HEK293 (cell line): ENCODE results near the gene ABCA7.
A peak's percentile ranks its signal among the peaks of the same experiment; 100 is the strongest.

Experiments used
- CTCF ChIA-PET: fragments of 350-600 bp; formaldehyde crosslinking; extraction: SDS; loops from one replicate; lab custom pipeline; 2021; ENCODE audit warnings: antibody characterized with exemption; lab: Yijun Ruan, JAX
- POLR2A ChIA-PET: fragments of 300-600 bp; formaldehyde crosslinking; extraction: SDS; loops from one replicate; lab custom pipeline; 2020; ENCODE audit warnings: antibody characterized with exemption, inconsistent platforms; lab: Yijun Ruan, JAX
- H3K27ac ChIP-seq: fragments of 200-500 bp; sonication (Bioruptor generic); 2 replicates; pipeline ENCODE4 v1.5.1; 2014; ENCODE audit warnings: low read depth, low read length, control low read depth, inconsistent platforms; ENCODE audit errors: extremely low read depth
- H3K36me3 ChIP-seq, 2 experiments: fragments of 200-500 bp in 1 of 2; sonication (Bioruptor generic) in 1 of 2; 1 replicate in 1 of 2; 2 replicates in 1 of 2; pipeline ENCODE4 v1.5.1; 2014 to 2017; ENCODE audit warnings: inconsistent platforms in 2 of 2, low read length in 2 of 2; ENCODE audit not compliant: control insufficient read depth in 2 of 2, insufficient read depth in 1 of 2
- H3K4me1 ChIP-seq: fragments of 200-500 bp; sonication (Bioruptor generic); 2 replicates; pipeline ENCODE4 v1.5.1; 2014; ENCODE audit warnings: mild to moderate bottlenecking, low read length, inconsistent platforms; ENCODE audit not compliant: control insufficient read depth, insufficient read depth
- H3K4me3 ChIP-seq: 2 replicates; pipeline ENCODE4 v1.5.1; 2011; ENCODE audit warnings: low read depth, mild to moderate bottlenecking, control low read depth, low read length, moderate library complexity
- H3K9me3 ChIP-seq: fragments of 200-500 bp; sonication (Bioruptor generic); 2 replicates; pipeline ENCODE4 v1.5.1; 2014; ENCODE audit warnings: low read depth, low read length, inconsistent platforms; ENCODE audit not compliant: control insufficient read depth, insufficient read depth
- FEZF1 ChIP-seq: fragments of 450-650 bp; formaldehyde crosslinking; IDR thresholded peaks from 2 replicates; pipeline ENCODE4 v1.5.1; 2016; ENCODE audit warnings: missing biosample characterization, missing genetic modification characterization
- GFI1B ChIP-seq: fragments of 450-650 bp; formaldehyde crosslinking; IDR thresholded peaks from 2 replicates; pipeline ENCODE4 v1.5.1; 2016; ENCODE audit warnings: missing biosample characterization, missing genetic modification characterization
- INSM2 ChIP-seq: fragments of 450-650 bp; formaldehyde crosslinking; IDR thresholded peaks from 2 replicates; pipeline ENCODE4 v1.5.1; 2016; ENCODE audit warnings: missing biosample characterization, missing genetic modification characterization
- KLF8 ChIP-seq: fragments of 450-650 bp; formaldehyde crosslinking; IDR thresholded peaks from 2 replicates; pipeline ENCODE4 v1.5.1; 2016; ENCODE audit warnings: missing biosample characterization, missing genetic modification characterization
- SALL2 ChIP-seq: fragments of 450-650 bp; formaldehyde crosslinking; IDR thresholded peaks from 2 replicates; pipeline ENCODE4 v1.5.0; 2017; ENCODE audit warnings: missing biosample characterization, mild to moderate bottlenecking, missing genetic modification characterization, borderline replicate concordance
- SP2 ChIP-seq: fragments of 450-650 bp; formaldehyde crosslinking; IDR thresholded peaks from 2 replicates; pipeline ENCODE4 v1.5.1; 2016; ENCODE audit warnings: missing biosample characterization, missing genetic modification characterization
- SP3 ChIP-seq: fragments of 450-650 bp; formaldehyde crosslinking; IDR thresholded peaks from 2 replicates; pipeline ENCODE4 v1.5.1; 2016; ENCODE audit warnings: missing biosample characterization, missing genetic modification characterization
- TCF7L2 ChIP-seq: IDR thresholded peaks from 2 replicates; pipeline ENCODE4 v1.6.1; 2011; ENCODE audit warnings: low read depth, mild to moderate bottlenecking, inconsistent platforms, low read length, moderate library complexity, borderline replicate concordance
- TSHZ1 ChIP-seq: fragments of 450-650 bp; formaldehyde crosslinking; IDR thresholded peaks from 2 replicates; pipeline ENCODE4 v1.5.1; 2016; ENCODE audit warnings: missing biosample characterization, missing genetic modification characterization, borderline replicate concordance
- ZBTB17 ChIP-seq: fragments of 450-650 bp; formaldehyde crosslinking; IDR thresholded peaks from 2 replicates; pipeline ENCODE4 v1.5.1; 2016; ENCODE audit warnings: missing biosample characterization, missing genetic modification characterization
- ZFHX2 ChIP-seq: fragments of 450-650 bp; formaldehyde crosslinking; conservative IDR thresholded peaks from 2 replicates; pipeline ENCODE4 v1.5.1; 2016; ENCODE audit warnings: missing biosample characterization, missing genetic modification characterization
- ZFP41 ChIP-seq: fragments of 450-650 bp; formaldehyde crosslinking; IDR thresholded peaks from 2 replicates; pipeline ENCODE4 v1.5.1; 2016; ENCODE audit warnings: missing biosample characterization, missing genetic modification characterization, borderline replicate concordance
- ZNF157 ChIP-seq: fragments of 450-650 bp; formaldehyde crosslinking; IDR thresholded peaks from 2 replicates; pipeline ENCODE4 v1.5.1; 2016; ENCODE audit warnings: missing biosample characterization, missing genetic modification characterization
- ZNF37A ChIP-seq: fragments of 450-650 bp; IDR thresholded peaks from 2 replicates; pipeline ENCODE4 v1.5.1; 2018; ENCODE audit warnings: missing biosample characterization, missing genetic modification characterization
- ZNF433 ChIP-seq: fragments of 450-650 bp; formaldehyde crosslinking; IDR thresholded peaks from 2 replicates; pipeline ENCODE4 v1.5.1; 2016; ENCODE audit warnings: missing biosample characterization, missing genetic modification characterization, low read depth
- ZNF514 ChIP-seq: fragments of 450-650 bp; formaldehyde crosslinking; IDR thresholded peaks from 2 replicates; pipeline ENCODE4 v1.5.1; 2016; ENCODE audit warnings: missing biosample characterization, missing genetic modification characterization
- ZNF544 ChIP-seq: fragments of 450-650 bp; formaldehyde crosslinking; IDR thresholded peaks from 2 replicates; pipeline ENCODE4 v1.5.0; 2017; ENCODE audit warnings: missing biosample characterization, missing genetic modification characterization
- ZNF561 ChIP-seq: fragments of 450-650 bp; IDR thresholded peaks from 2 replicates; pipeline ENCODE4 v1.5.1; 2018; ENCODE audit warnings: missing biosample characterization, missing genetic modification characterization, borderline replicate concordance
- ZNF585B ChIP-seq: fragments of 450-650 bp; formaldehyde crosslinking; IDR thresholded peaks from 2 replicates; pipeline ENCODE4 v1.5.1; 2016; ENCODE audit warnings: missing biosample characterization, missing genetic modification characterization
- ZNF624 ChIP-seq: fragments of 450-650 bp; formaldehyde crosslinking; IDR thresholded peaks from 2 replicates; pipeline ENCODE4 v1.5.1; 2017; ENCODE audit warnings: missing biosample characterization, missing genetic modification characterization
- ZNF677 ChIP-seq: fragments of 450-650 bp; IDR thresholded peaks from 2 replicates; pipeline ENCODE4 v1.5.0; 2018; ENCODE audit warnings: missing biosample characterization, mild to moderate bottlenecking, missing genetic modification characterization, moderate library complexity
- ZNF701 ChIP-seq: fragments of 450-650 bp; formaldehyde crosslinking; IDR thresholded peaks from 2 replicates; pipeline ENCODE4 v1.5.1; 2016; ENCODE audit warnings: missing biosample characterization, missing genetic modification characterization
- ZNF776 ChIP-seq: fragments of 450-650 bp; formaldehyde crosslinking; IDR thresholded peaks from 2 replicates; pipeline ENCODE4 v1.5.0; 2017; ENCODE audit warnings: missing biosample characterization, missing genetic modification characterization, borderline replicate concordance
- TF ChIP-seq, protein P1 (sequence below): fragments of 450-650 bp; formaldehyde crosslinking; IDR thresholded peaks from 2 replicates; pipeline ENCODE4 v1.5.1; 2016; ENCODE audit warnings: missing biosample characterization, missing genetic modification characterization

ABCA7 gene

DNA sequence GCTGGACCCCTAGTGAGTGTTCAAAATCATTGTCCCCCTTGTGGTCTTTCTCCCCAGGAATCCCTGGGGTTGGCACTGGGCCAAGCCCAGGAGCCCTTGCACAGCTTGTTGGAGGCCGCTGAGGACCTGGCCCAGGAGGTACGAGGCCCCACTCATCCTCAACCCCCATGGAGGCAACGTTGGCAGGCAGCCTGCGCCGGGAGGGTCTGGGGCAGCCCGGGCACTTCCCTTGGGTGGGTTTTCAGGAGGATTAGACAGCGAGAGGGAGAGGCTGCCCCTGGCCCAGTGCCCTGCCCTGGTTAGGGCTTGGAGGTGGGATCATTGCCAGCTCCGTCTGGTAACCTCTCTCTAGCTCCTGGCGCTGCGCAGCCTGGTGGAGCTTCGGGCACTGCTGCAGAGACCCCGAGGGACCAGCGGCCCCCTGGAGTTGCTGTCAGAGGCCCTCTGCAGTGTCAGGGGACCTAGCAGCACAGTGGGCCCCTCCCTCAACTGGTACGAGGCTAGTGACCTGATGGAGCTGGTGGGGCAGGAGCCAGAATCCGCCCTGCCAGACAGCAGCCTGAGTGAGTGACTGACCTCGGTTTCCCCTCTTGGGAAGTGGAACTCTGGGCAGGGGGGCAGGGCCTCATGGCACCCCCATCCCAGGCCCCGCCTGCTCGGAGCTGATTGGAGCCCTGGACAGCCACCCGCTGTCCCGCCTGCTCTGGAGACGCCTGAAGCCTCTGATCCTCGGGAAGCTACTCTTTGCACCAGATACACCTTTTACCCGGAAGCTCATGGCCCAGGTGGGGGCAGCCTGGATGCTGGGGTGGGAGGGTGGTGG, 3.0 kb downstream of the ABCA7 start (continued):
- TF ChIP-seq ZNF561 (tag by site-specific recombination) = 0 out of 2 replicates have a peak, but pooled peaks have one; percentile 57
- TF ChIP-seq ZNF585B (tag by site-specific recombination) = no peak
- no peak for TF ChIP-seq GFI1B (tag by site-specific recombination)

DNA sequence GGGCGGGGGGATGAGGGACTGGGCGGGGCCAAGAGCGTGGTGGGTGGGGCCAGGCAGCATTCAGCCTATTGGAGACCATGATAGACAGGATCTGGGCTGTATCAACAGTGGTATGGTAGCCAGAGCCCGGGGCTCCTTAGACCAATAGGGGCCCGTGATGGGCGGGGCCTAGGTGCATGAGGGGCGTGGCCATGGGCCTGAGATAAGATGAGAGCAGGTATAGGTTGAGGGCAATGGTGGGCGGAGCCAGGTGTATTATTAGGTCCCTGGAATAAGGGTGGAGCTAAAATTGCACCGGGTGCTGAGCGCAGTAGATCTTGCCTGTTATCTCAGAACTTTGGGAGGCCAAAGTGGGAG, 5.3 kb downstream of the ABCA7 start:
- H3K9me3 ChIP-seq = no peaks in the 10 kb centered on the region
- no peaks in the 10 kb centered on the region; the same call in 1 of the 2 replicates for H3K4me1 ChIP-seq
- peaks cover 0 to 22% of the 10 kb centered on the region in 2 experiments; a peak in 2 of 3 replicates for H3K36me3 ChIP-seq
- ChIA-PET CTCF (no interaction called here), POLR2A (no interaction called here)
- no peak for TF ChIP-seq ZNF624 (tag by site-specific recombination)
- TF ChIP-seq ZNF701 (tag by site-specific recombination) = no peak
- TF ChIP-seq FEZF1 = no peak
- TF ChIP-seq SP3 (tag by site-specific recombination) = 0 out of 2 replicates have a peak, but pooled peaks have one; percentile 26
- TF ChIP-seq ZNF433 = no peak
- TF ChIP-seq ZBTB17 = no peak
- no peak for TF ChIP-seq TCF7L2
- TF ChIP-seq SALL2 (tag by site-specific recombination) = no peak
- peak; percentile 69 for TF ChIP-seq SP2 (tag by site-specific recombination)
- TF ChIP-seq ZNF677 (tag by site-specific recombination) = no peak
- TF ChIP-seq KLF8 = peak; percentile 49; the same call in 1 of the 2 replicates
- H3K4me3 ChIP-seq = no peak overlapping the region
- no peak overlapping the region for H3K27ac ChIP-seq

DNA sequence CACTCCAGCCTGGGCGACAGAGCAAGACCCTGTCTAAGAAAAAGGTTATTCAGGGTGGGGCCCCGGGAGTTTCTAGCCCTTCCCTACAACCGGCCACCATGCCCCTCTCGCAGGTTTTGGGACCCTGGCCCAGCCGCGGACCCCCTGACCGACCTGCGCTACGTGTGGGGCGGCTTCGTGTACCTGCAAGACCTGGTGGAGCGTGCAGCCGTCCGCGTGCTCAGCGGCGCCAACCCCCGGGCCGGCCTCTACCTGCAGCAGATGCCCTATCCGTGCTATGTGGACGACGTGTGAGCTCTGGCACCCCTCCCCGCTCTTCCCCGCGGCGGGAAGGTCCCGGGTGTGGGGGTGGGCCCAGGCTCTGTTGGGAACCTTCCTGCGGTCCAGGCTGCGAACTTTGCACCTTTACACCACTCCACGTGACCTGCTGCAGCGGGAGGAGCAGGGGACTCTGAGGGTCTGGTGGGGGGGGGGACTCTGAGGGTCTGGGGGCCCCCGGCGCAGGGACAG, 6.3 kb downstream of the ABCA7 start:
- POLR2A ChIA-PET = no interaction called here
- H3K4me3 ChIP-seq = no peak overlapping the region
- no peaks in the 10 kb centered on the region; the same call in 1 of the 2 replicates for H3K4me1 ChIP-seq
- H3K36me3 ChIP-seq = peaks cover 0 to 22% of the 10 kb centered on the region in 2 experiments; a peak in 2 of 3 replicates
- TF ChIP-seq INSM2 (tag by site-specific recombination) = no peak
- no peak for TF ChIP-seq ZNF776 (tag by site-specific recombination)
- TF ChIP-seq ZFHX2 (tag by site-specific recombination) = no peak
- TF ChIP-seq ZFP41 (tag by site-specific recombination) = no peak
- TF ChIP-seq ZNF37A (tag by site-specific recombination) = no peak
- no peak for TF ChIP-seq ZNF514
- TF ChIP-seq, protein P1, sequence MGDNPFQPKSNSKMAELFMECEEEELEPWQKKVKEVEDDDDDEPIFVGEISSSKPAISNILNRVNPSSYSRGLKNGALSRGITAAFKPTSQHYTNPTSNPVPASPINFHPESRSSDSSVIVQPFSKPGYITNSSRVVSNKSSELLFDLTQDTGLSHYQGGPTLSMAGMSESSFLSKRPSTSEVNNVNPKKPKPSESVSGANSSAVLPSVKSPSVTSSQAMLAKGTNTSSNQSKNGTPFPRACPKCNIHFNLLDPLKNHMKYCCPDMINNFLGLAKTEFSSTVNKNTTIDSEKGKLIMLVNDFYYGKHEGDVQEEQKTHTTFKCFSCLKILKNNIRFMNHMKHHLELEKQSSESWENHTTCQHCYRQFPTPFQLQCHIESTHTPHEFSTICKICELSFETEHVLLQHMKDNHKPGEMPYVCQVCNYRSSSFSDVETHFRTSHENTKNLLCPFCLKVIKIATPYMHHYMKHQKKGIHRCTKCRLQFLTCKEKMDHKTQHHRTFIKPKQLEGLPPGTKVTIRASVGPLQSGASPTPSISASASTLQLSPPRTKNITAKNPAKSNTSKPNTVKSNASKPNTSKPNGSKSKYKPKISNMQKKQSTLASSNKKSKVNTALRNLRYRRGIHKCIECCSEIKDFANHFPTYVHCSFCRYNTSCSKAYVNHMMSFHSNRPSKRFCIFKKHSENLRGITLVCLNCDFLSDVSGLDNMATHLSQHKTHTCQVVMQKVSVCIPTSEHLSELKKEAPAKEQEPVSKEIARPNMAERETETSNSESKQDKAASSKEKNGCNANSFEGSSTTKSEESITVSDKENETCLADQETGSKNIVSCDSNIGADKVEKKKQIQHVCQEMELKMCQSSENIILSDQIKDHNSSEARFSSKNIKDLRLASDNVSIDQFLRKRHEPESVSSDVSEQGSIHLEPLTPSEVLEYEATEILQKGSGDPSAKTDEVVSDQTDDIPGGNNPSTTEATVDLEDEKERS (tag by site-specific recombination) = no peak
- no peak for TF ChIP-seq ZNF157
- TF ChIP-seq TSHZ1 (tag by site-specific recombination) = no peak
- no peak for TF ChIP-seq ZNF544 (tag by site-specific recombination)
- H3K27ac ChIP-seq = no peak overlapping the region
- no peaks in the 10 kb centered on the region for H3K9me3 ChIP-seq
- CTCF ChIA-PET = no interaction called here
